Measurements from ENCODE around the gene OPA1.

OPA1 gene

GRCh38 chr3:193711166-193711485 is 118.1 kb downstream of the OPA1 start:
- peaks cover 20% of the 10 kb centered on the region for H3K9me3 ChIP-seq (ENCODE audit: insufficient read depth, low read depth, low read length)
- no peaks in the 10 kb centered on the region for H3K27me3 ChIP-seq (ENCODE audit: insufficient read depth, low read length, poor library complexity, severe bottlenecking)
- H3K36me3 ChIP-seq (ENCODE audit: insufficient read depth, low read length): no peaks in the 10 kb centered on the region
- no peaks in the 10 kb centered on the region for H3K9me2 ChIP-seq (replicated peaks; ENCODE audit: low read depth, low read length)
- H3F3A ChIP-seq (ENCODE audit: low read depth): no peaks in the 10 kb centered on the region
- no peak overlapping the region for H3K9ac ChIP-seq (ENCODE audit: low read depth, low read length, poor library complexity, severe bottlenecking)
- no peak overlapping the region for H3K4me3 ChIP-seq (ENCODE audit: low read length, poor library complexity, severe bottlenecking)
- H2AFZ ChIP-seq (ENCODE audit: low read length): no peak overlapping the region
- no peak for TF ChIP-seq EZH2phosphoT487 (IDR thresholded peaks at IDR 0.05; ENCODE audit: borderline replicate concordance)
- TF ChIP-seq, protein P1, sequence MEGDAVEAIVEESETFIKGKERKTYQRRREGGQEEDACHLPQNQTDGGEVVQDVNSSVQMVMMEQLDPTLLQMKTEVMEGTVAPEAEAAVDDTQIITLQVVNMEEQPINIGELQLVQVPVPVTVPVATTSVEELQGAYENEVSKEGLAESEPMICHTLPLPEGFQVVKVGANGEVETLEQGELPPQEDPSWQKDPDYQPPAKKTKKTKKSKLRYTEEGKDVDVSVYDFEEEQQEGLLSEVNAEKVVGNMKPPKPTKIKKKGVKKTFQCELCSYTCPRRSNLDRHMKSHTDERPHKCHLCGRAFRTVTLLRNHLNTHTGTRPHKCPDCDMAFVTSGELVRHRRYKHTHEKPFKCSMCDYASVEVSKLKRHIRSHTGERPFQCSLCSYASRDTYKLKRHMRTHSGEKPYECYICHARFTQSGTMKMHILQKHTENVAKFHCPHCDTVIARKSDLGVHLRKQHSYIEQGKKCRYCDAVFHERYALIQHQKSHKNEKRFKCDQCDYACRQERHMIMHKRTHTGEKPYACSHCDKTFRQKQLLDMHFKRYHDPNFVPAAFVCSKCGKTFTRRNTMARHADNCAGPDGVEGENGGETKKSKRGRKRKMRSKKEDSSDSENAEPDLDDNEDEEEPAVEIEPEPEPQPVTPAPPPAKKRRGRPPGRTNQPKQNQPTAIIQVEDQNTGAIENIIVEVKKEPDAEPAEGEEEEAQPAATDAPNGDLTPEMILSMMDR (conservative IDR thresholded peaks at IDR 0.05; ENCODE audit: low read length): no peak
- no peaks in the 10 kb centered on the region for H4K20me1 ChIP-seq (ENCODE audit: insufficient read depth, low read length, poor library complexity, severe bottlenecking)
- peaks cover 1% of the 10 kb centered on the region for H3K4me1 ChIP-seq (ENCODE audit: insufficient read depth, low read length, poor library complexity, severe bottlenecking)
- no peak overlapping the region for H3K4me2 ChIP-seq (ENCODE audit: low read depth, low read length, poor library complexity, severe bottlenecking)
- no peaks in the 10 kb centered on the region for H3K79me2 ChIP-seq (ENCODE audit: insufficient read depth, low read length)

- Histone ChIP-seq H3K36me3 (ENCODE audit: insufficient read depth, low read length) (no peaks in the 10 kb centered on the region), H3K27me3 (ENCODE audit: insufficient read depth, low read length, poor library complexity, severe bottlenecking) (no peaks in the 10 kb centered on the region), H3K9me2 (replicated peaks; ENCODE audit: low read depth, low read length) (no peaks in the 10 kb centered on the region), H3F3A (ENCODE audit: low read depth) (no peaks in the 10 kb centered on the region), H3K79me2 (ENCODE audit: insufficient read depth, low read length) (no peaks in the 10 kb centered on the region), H2AFZ (ENCODE audit: low read length) (no peak overlapping the region), H3K4me3 (ENCODE audit: low read length, poor library complexity, severe bottlenecking) (no peak overlapping the region), H3K4me2 (ENCODE audit: low read depth, low read length, poor library complexity, severe bottlenecking) (no peak overlapping the region), H3K9ac (ENCODE audit: low read depth, low read length, poor library complexity, severe bottlenecking) (no peak overlapping the region), H4K20me1 (ENCODE audit: insufficient read depth, low read length, poor library complexity, severe bottlenecking) (no peaks in the 10 kb centered on the region), H3K4me1 (ENCODE audit: insufficient read depth, low read length, poor library complexity, severe bottlenecking) (peaks cover 6% of the 10 kb centered on the region), H3K9me3 (ENCODE audit: insufficient read depth, low read depth, low read length) (peaks cover 20% of the 10 kb centered on the region)
- no peak for TF ChIP-seq EZH2phosphoT487 (IDR thresholded peaks at IDR 0.05; ENCODE audit: borderline replicate concordance)
- TF ChIP-seq, protein P1 (conservative IDR thresholded peaks at IDR 0.05; ENCODE audit: low read length): no peak
Observed at GRCh38 chr3:193711523-193711963, 118.5 kb downstream of the OPA1 start.

GRCh38 chr3:193711964-193712598 is 119.1 kb downstream of the OPA1 start:
- no peak overlapping the region for H3K4me2 ChIP-seq (ENCODE audit: low read depth, low read length, poor library complexity, severe bottlenecking)
- H2AFZ ChIP-seq (ENCODE audit: low read length): no peak overlapping the region
- H3K4me3 ChIP-seq (ENCODE audit: low read length, poor library complexity, severe bottlenecking): no peak overlapping the region
- H3K9me2 ChIP-seq (replicated peaks; ENCODE audit: low read depth, low read length): no peaks in the 10 kb centered on the region
- no peaks in the 10 kb centered on the region for H3K36me3 ChIP-seq (ENCODE audit: insufficient read depth, low read length)
- H4K20me1 ChIP-seq (ENCODE audit: insufficient read depth, low read length, poor library complexity, severe bottlenecking): no peaks in the 10 kb centered on the region
- no peaks in the 10 kb centered on the region for H3F3A ChIP-seq (ENCODE audit: low read depth)
- peaks cover 6% of the 10 kb centered on the region for H3K4me1 ChIP-seq (ENCODE audit: insufficient read depth, low read length, poor library complexity, severe bottlenecking)
- H3K9me3 ChIP-seq (ENCODE audit: insufficient read depth, low read depth, low read length): peaks cover 20% of the 10 kb centered on the region
- H3K27me3 ChIP-seq (ENCODE audit: insufficient read depth, low read length, poor library complexity, severe bottlenecking): no peaks in the 10 kb centered on the region
- no peak overlapping the region for H3K9ac ChIP-seq (ENCODE audit: low read depth, low read length, poor library complexity, severe bottlenecking)
- no peaks in the 10 kb centered on the region for H3K79me2 ChIP-seq (ENCODE audit: insufficient read depth, low read length)
- TF ChIP-seq, protein P1 (conservative IDR thresholded peaks at IDR 0.05; ENCODE audit: low read length): no peak
- no peak for TF ChIP-seq EZH2phosphoT487 (IDR thresholded peaks at IDR 0.05; ENCODE audit: borderline replicate concordance)
